GM13977 (cell line): ENCODE data around the gene PARP1.
"Not testable (repeated sequence)": the region's sequence is repeated elsewhere in the genome, so short reads cannot be mapped to it uniquely, and the experiment has no call there.

Experiments used
- DNase-seq: peaks from one replicate; pipeline ENCODE4 v3.0.0; 2012; ENCODE audit warnings: low spot score
- in situ Hi-C: fragments of 300-500 bp; cut with MboI; formaldehyde crosslinking; loops from one replicate; pipeline ENCODE4 v1.12.0; 2022; ENCODE audit warnings: low sequenced_read_pairs, low pct_unique_long_range_greater_than_20kb, mixed read lengths, inconsistent platforms; ENCODE audit not compliant: unreplicated experiment
- TF ChIP-seq, protein P1 (sequence below): IDR thresholded peaks from 2 replicates; pipeline ENCODE4 v1.5.1; 2012; ENCODE audit warnings: mild to moderate bottlenecking, control low read depth; ENCODE audit not compliant: insufficient read depth; ENCODE audit errors: extremely low read depth, missing control alignments

The PARP1 gene

DNA sequence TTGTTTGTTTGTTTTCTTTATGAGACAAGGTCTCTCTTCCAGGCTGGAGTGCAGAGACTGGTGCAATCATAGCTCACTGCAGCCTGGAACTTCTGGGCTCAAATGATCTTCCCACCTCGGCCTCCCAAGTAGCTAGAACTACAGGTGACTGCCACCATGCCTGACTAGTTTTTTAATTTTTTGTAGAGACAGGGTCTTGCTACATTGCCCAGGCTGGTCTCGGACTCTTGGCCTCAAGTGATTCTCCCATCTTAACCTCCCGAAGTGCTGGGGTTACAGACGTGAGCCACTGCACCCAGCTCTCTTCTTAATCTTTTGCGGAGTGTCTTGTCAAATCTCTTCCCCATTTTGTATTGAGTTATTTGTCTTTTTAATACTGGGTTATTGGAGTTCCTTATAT lies 32.6 kb upstream of the PARP1 start:
- TF ChIP-seq, protein P1, sequence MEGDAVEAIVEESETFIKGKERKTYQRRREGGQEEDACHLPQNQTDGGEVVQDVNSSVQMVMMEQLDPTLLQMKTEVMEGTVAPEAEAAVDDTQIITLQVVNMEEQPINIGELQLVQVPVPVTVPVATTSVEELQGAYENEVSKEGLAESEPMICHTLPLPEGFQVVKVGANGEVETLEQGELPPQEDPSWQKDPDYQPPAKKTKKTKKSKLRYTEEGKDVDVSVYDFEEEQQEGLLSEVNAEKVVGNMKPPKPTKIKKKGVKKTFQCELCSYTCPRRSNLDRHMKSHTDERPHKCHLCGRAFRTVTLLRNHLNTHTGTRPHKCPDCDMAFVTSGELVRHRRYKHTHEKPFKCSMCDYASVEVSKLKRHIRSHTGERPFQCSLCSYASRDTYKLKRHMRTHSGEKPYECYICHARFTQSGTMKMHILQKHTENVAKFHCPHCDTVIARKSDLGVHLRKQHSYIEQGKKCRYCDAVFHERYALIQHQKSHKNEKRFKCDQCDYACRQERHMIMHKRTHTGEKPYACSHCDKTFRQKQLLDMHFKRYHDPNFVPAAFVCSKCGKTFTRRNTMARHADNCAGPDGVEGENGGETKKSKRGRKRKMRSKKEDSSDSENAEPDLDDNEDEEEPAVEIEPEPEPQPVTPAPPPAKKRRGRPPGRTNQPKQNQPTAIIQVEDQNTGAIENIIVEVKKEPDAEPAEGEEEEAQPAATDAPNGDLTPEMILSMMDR = no peak
- DNase-seq = no peak
- in situ Hi-C loops = no loop called here

DNA sequence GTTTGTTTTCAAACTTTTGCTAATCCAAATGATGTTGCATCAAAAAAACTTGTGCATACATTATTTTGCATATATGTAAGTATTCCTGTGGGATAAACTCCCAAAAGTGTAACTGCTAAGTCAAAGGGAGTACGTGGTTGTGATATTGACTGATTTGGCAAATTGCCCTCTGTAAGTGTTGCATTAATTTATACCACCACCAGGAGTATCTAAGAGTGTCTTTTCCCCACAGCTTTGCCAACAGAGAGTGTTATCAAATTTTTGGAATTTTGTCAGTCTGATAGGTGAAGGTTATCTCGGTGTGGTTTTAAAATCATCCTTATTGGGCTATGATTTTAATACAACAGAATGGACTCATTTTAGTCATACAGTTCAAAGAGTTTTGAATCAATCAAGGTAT lies 30.1 kb upstream of the PARP1 start:
- in situ Hi-C loops = no loop called here
- DNase-seq = no peak

DNA sequence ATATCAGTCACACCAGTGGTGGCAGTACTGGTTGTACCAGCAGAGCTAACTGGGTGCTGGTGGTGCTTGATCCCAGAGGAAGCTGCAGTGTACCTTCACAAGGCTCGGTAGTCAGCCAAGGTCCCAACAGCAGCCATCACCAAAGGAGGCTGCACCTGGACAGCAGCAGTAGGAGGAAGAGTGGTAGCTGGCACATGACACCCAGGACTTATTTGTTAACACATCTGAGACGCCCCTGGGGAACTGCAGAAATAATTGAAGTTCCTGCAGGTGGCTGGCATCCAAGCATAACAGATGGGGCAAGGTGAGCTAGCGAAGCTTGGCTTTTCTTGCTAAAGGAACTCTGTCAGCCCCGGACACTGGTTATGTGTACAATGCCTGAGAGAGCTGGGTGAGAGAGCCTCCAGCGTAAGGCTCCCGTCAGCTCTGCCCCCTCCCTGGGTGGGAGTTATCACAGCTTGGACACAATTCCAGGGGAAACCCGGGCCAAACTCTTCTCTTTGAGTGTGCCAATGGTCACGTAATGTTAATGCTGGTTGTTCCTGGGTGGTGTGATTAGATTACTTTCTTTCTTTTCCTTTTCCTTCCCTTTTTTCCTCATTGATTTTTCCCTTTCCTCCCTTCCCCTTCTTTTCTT lies 29.1 kb upstream of the PARP1 start:
- in situ Hi-C loops = no loop called here
- TF ChIP-seq, protein P1 = no peak
- DNase-seq = no peak

More for the DNA sequence above, 30.1 kb upstream of the PARP1 start:
- TF ChIP-seq, protein P1 = no peak

DNA sequence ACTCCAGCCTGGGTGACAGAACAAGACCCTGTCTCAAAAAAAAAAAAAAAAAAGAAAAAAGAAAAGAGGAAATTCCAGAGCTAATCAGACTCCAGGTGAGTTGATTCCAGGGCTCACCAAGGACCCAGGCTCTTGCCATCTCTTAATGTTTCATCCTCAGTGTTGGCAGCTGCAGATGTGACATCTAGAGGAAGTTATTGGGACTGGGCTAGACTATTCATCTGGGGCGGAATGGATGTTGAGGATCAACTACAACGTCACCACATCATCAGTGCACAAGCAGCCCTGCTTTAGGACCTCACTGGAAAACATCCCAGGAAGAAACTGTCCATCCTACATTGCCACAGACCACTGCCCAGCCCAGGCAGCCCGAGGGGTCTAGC lies 28.6 kb upstream of the PARP1 start:
- no peak for DNase-seq

DNA sequence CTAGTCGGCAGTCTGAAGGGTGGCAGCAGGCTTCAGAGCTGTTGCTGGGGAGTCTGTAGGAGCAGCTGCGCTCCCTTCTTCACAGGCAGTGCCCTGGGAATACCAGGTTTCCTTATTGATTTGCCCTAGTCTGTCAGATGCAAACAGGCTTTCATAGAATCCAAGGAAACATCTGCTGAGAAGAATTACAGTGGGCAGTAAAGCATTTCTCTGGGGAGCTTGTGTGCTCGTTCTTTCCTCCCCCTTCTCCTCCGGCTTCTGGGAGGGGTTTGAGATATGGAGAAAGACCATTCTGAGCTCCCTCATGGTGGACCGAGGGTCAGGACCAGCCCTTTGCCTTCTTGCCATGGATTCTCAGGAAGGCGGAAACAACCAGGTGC lies 25.4 kb upstream of the PARP1 start:
- no peak for DNase-seq
- in situ Hi-C loops = no loop called here
- TF ChIP-seq, protein P1 = no peak

More for the DNA sequence above, 28.6 kb upstream of the PARP1 start:
- in situ Hi-C loops = no loop called here
- TF ChIP-seq, protein P1 = no peak

DNA sequence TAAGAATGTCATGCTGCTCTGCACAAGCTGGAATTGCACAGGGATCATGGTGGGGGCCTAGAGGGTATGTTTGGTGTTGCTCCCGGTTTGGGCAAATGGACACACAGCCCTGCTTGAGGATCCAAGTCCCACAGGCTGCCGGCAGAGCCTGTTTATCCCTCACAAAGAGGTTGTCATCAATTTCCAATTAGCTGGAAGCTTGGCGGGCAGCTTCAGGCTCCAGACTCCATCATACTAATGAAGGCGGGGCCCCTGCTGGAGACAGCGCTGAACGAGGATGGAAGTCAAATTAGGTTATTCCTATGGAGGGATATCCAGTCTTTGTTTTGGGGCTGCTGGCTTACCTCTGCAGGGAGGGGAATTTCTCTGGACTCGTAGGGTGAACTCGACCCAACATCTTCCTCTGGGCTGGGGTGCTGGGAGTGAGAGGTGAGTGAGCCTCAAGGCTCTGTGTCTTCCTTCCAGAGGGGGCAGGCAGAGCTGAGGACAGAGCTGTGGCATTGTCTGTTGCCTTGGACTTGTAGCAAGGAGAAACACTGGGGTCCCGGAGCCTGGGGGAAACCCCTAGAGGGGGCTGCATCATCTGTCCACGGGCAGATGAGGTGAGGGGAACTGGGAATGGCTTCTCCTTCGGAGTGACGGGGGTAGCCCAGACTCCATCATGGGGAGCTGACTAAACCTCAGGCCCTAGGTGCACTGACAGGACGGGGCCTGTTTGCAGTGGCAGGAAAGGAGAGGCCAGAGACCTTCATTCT lies 24.9 kb upstream of the PARP1 start:
- TF ChIP-seq, protein P1 = no peak
- DNase-seq = no peak
- in situ Hi-C loops = no loop called here

DNA sequence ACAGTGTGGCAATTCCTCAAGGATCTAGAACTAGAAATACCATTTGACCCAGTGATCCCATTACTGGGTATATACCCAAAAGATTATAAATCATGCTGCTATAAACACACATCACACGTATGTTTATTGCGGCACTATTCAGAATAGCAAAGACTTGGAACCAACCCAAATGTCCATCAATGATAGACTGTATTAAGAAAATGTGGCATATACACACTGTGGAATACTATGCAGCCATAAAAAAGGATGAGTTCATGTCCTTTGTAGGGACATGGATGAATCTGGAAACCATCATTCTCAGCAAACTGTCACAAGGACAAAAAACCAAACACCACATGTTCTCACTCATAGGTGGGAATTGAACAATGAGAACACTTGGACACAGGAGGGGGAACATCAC lies 24.0 kb upstream of the PARP1 start:
- in situ Hi-C loops, DNase-seq: not testable (repeated sequence)
